ENCODE results near the gene ST13. TPM values are rescaled to one million over a fixed set of nuclear protein-coding genes. Genes with fewer than 3 reads are reported as not detected.

Gene ST13
- total and polyA plus RNA-seq, 2 experiments from 2014 or later = 206 to 216 TPM

DNA sequence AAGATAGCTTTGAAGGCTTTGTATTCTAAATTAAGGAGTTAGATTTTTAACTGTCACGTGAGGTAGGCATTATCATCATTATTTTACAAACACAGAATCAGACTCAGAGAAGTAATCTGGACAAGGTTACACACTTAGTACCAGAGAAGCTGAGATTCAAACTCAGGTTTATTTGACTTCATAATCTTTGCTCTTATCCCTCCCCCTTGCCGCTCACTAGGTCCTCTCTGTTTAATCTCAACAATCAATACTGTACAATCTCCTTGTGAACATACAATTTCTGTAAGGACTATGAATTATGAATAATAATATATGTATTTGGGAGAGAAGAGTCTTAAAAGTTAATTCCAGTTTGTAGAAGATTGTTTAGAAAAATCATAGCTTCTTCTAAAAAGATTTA, 10.7 kb upstream of the ST13 start:
- H3K27me3 ChIP-seq = no peaks in the 10 kb centered on the region
- no peak for DNase-seq (ENCODE audit: low spot score)
- TF ChIP-seq EZH2phosphoT487 (IDR thresholded peaks at IDR 0.05; ENCODE audit: low read depth, severe bottlenecking, unreplicated experiment) = no peak
- no peak for TF ChIP-seq EZH2 (IDR thresholded peaks at IDR 0.05; ENCODE audit: borderline replicate concordance)
- TF ChIP-seq, protein P1, sequence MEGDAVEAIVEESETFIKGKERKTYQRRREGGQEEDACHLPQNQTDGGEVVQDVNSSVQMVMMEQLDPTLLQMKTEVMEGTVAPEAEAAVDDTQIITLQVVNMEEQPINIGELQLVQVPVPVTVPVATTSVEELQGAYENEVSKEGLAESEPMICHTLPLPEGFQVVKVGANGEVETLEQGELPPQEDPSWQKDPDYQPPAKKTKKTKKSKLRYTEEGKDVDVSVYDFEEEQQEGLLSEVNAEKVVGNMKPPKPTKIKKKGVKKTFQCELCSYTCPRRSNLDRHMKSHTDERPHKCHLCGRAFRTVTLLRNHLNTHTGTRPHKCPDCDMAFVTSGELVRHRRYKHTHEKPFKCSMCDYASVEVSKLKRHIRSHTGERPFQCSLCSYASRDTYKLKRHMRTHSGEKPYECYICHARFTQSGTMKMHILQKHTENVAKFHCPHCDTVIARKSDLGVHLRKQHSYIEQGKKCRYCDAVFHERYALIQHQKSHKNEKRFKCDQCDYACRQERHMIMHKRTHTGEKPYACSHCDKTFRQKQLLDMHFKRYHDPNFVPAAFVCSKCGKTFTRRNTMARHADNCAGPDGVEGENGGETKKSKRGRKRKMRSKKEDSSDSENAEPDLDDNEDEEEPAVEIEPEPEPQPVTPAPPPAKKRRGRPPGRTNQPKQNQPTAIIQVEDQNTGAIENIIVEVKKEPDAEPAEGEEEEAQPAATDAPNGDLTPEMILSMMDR (IDR thresholded peaks at IDR 0.05; ENCODE audit: poor library complexity) = no peak
- H3K79me2 ChIP-seq = peaks cover 49% of the 10 kb centered on the region
- H3K9me3 ChIP-seq (ENCODE audit: low read depth) = no peaks in the 10 kb centered on the region
- H2AFZ ChIP-seq = no peak overlapping the region
- peaks cover 3% of the 10 kb centered on the region for H3K36me3 ChIP-seq (replicated peaks; ENCODE audit: insufficient read depth, low read depth)
- H3K4me1 ChIP-seq (ENCODE audit: insufficient read depth) = no peaks in the 10 kb centered on the region
- no peaks in the 10 kb centered on the region for H4K20me1 ChIP-seq (ENCODE audit: insufficient read depth, poor library complexity, severe bottlenecking)
- H3K9me2 ChIP-seq (replicated peaks; ENCODE audit: insufficient read depth) = no peaks in the 10 kb centered on the region
- no peak overlapping the region for H3K4me2 ChIP-seq
- H3K4me3 ChIP-seq = no peak overlapping the region
- 71% methylated on average over 2 of the region's 2 CpGs for WGBS (ENCODE audit: low lambda C conversion rate, missing lambda C conversion rate)
- H3K27ac ChIP-seq = no peak overlapping the region

DNA sequence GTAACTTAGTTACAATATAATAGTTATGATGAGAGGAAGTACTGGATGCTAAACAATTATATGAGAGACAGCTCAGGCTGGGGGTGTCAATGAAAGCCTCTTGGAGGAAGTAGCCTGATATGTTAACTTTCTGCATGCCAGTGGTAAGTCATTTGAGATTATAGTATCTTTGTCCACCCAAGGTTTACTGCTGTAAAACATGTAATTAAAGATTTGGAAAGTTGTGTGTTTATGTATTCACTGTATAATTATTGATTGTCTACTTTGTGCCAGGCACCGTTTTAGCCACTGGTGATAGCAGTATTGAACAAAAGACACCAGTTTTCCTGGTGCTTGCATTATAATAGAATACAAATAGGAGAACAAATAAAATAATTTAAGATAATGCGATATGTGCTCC, 6.1 kb upstream of the ST13 start:
- Histone ChIP-seq H3K36me3 (replicated peaks; ENCODE audit: insufficient read depth, low read depth) (peaks cover 3% of the 10 kb centered on the region), H3K4me3 (no peak overlapping the region), H3K4me2 (no peak overlapping the region), H3K9me2 (replicated peaks; ENCODE audit: insufficient read depth) (no peaks in the 10 kb centered on the region), H3K79me2 (peaks cover 91% of the 10 kb centered on the region), H2AFZ (no peak overlapping the region), H3K27me3 (no peaks in the 10 kb centered on the region), H4K20me1 (ENCODE audit: insufficient read depth, poor library complexity, severe bottlenecking) (no peaks in the 10 kb centered on the region), H3K4me1 (ENCODE audit: insufficient read depth) (peaks cover 5% of the 10 kb centered on the region), H3K9me3 (ENCODE audit: low read depth) (no peaks in the 10 kb centered on the region), H3K27ac (no peak overlapping the region)
- TF ChIP-seq, protein P1 (IDR thresholded peaks at IDR 0.05; ENCODE audit: poor library complexity) = no peak
- TF ChIP-seq EZH2phosphoT487 (IDR thresholded peaks at IDR 0.05; ENCODE audit: low read depth, severe bottlenecking, unreplicated experiment) (no peak), EZH2 (IDR thresholded peaks at IDR 0.05; ENCODE audit: borderline replicate concordance) (no peak)
- 94% methylated on average over 2 of the region's 2 CpGs for WGBS (ENCODE audit: low lambda C conversion rate, missing lambda C conversion rate)
- DNase-seq (ENCODE audit: low spot score) = no peak

DNA sequence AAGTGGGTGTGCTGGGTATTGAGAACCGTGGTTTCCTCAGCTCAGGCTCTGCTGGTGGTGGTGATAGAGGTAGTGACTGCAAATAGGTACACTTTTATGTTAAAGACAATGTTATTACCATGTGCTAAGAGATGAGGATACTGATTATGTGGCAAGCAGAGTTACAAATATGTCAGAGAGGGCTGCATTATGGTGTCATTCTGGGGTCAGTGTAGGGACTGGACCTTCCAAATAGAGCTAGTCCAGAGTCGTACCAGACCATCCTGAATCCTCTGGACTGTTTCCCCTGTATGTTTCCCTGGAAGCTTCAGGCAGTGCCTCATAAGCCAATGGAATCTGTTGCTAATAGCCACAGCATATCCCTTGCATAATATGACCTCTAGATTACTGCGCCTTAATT, 5.6 kb upstream of the ST13 start, which contains the start of gene DNAJB7:
Gene DNAJB7, minus strand, starts transcription at position 101 of the 400 bp plus-strand sequence. CDS start 119 bp downstream, outside the sequence.
- no peak within 1 kb of the TSS for H3K4me2 ChIP-seq
- TF ChIP-seq, protein P1 (IDR thresholded peaks at IDR 0.05; ENCODE audit: poor library complexity) = no peak
- TF ChIP-seq EZH2phosphoT487 (IDR thresholded peaks at IDR 0.05; ENCODE audit: low read depth, severe bottlenecking, unreplicated experiment) (no peak), EZH2 (IDR thresholded peaks at IDR 0.05; ENCODE audit: borderline replicate concordance) (no peak)
- H3K27me3 ChIP-seq = no peaks in the 10 kb centered on the region
- no peak within 1 kb of the TSS for H3K4me3 ChIP-seq
- H3K79me2 ChIP-seq = peaks cover 92% of the 10 kb centered on the region
- no peak within 1 kb of the TSS for H2AFZ ChIP-seq
- peaks cover 5% of the 10 kb centered on the region for H3K4me1 ChIP-seq (ENCODE audit: insufficient read depth)
- no peaks in the 10 kb centered on the region for H4K20me1 ChIP-seq (ENCODE audit: insufficient read depth, poor library complexity, severe bottlenecking)
- H3K36me3 ChIP-seq (replicated peaks; ENCODE audit: insufficient read depth, low read depth) = peaks cover 3% of the 10 kb centered on the region
- 95% methylated on average over 3 of the region's 3 CpGs for WGBS (ENCODE audit: low lambda C conversion rate, missing lambda C conversion rate)
- no peak for DNase-seq (ENCODE audit: low spot score)
- H3K27ac ChIP-seq = no peak within 1 kb of the TSS
- no peaks in the 10 kb centered on the region for H3K9me3 ChIP-seq (ENCODE audit: low read depth)
- no peaks in the 10 kb centered on the region for H3K9me2 ChIP-seq (replicated peaks; ENCODE audit: insufficient read depth)

Measured in hepatocyte (in vitro differentiated cells).